ENCODE results near the gene NACAD.

Gene NACAD

DNA sequence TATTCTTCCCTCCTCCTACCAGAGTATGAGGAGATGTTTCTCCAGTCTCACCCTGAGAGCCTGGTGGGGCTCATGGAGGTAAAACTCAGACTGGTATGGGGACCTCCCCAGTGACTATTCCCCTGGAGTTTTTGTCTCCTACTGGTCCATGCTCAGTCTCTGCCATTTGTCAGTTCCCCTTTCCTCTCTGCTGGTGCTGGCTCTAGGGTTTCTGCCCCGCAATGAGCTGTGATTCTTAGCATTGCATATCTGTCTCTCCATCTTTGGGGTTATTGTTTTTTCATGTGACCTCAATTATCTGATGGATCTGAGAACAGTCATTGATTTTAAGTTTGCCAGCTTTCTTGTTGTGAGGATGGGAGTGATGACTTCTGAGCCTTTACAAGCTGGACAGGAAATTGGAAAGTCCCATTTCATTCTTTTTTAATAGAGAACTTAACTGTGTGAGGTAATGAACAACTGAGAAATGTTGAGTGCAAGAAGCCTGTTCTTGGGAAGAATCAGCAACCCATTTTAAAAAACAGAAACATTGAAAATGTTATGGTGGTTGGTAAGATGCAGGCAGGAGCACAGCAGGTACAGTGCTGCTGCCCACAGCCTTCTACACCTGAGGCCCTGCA is 26.9 kb downstream of the NACAD start:
- TF ChIP-seq, protein P1, sequence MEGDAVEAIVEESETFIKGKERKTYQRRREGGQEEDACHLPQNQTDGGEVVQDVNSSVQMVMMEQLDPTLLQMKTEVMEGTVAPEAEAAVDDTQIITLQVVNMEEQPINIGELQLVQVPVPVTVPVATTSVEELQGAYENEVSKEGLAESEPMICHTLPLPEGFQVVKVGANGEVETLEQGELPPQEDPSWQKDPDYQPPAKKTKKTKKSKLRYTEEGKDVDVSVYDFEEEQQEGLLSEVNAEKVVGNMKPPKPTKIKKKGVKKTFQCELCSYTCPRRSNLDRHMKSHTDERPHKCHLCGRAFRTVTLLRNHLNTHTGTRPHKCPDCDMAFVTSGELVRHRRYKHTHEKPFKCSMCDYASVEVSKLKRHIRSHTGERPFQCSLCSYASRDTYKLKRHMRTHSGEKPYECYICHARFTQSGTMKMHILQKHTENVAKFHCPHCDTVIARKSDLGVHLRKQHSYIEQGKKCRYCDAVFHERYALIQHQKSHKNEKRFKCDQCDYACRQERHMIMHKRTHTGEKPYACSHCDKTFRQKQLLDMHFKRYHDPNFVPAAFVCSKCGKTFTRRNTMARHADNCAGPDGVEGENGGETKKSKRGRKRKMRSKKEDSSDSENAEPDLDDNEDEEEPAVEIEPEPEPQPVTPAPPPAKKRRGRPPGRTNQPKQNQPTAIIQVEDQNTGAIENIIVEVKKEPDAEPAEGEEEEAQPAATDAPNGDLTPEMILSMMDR (IDR thresholded peaks at IDR 0.05; ENCODE audit: low read depth, low read length): no peak
- Histone ChIP-seq H3K27ac (no peak overlapping the region), H3K9me3 (ENCODE audit: severe bottlenecking) (no peaks in the 10 kb centered on the region), H3K36me3 (peaks cover 17% of the 10 kb centered on the region), H3K4me3 (ENCODE audit: low read depth, low read length) (no peak overlapping the region), H3K27me3 (ENCODE audit: insufficient read depth, low read depth, severe bottlenecking) (no peaks in the 10 kb centered on the region)
- DNase-seq: no peak

DNA sequence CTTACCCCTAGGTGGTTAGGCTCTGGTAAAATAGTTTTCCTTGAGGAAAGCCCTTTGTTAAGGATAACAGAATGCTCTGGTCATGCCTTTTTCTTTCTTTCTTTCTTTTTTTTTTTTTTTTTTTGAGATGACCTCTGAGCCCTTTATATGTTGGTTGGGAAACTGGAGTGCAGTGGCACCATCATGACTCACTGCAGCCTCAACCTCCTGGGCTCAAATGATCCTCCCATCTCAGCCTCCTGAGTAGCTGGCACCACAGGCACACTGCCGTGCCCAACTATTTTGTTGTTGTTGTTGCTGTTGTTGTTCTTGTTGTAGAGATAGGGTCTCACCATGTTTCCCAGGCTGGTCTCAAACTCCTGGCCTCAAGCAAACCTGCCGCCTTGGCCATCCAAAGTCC is 27.4 kb downstream of the NACAD start:
- Histone ChIP-seq H3K36me3 (peaks cover 17% of the 10 kb centered on the region), H3K27me3 (ENCODE audit: insufficient read depth, low read depth, severe bottlenecking) (no peaks in the 10 kb centered on the region), H3K4me3 (ENCODE audit: low read depth, low read length) (no peak overlapping the region), H3K9me3 (ENCODE audit: severe bottlenecking) (no peaks in the 10 kb centered on the region), H3K27ac (no peak overlapping the region)
- TF ChIP-seq, protein P1 (IDR thresholded peaks at IDR 0.05; ENCODE audit: low read depth, low read length): no peak
- DNase-seq: no peak

- no peak overlapping the region for H3K4me3 ChIP-seq (ENCODE audit: low read depth, low read length)
- H3K27ac ChIP-seq: no peak overlapping the region
- no peak for DNase-seq
- TF ChIP-seq, protein P1 (IDR thresholded peaks at IDR 0.05; ENCODE audit: low read depth, low read length): no peak
- peaks cover 12% of the 10 kb centered on the region for H3K36me3 ChIP-seq
- no peaks in the 10 kb centered on the region for H3K27me3 ChIP-seq (ENCODE audit: insufficient read depth, low read depth, severe bottlenecking)
- H3K9me3 ChIP-seq (ENCODE audit: severe bottlenecking): no peaks in the 10 kb centered on the region
Observed at GRCh38 chr7:45060295-45060694, 28.5 kb downstream of the NACAD start.

DNA sequence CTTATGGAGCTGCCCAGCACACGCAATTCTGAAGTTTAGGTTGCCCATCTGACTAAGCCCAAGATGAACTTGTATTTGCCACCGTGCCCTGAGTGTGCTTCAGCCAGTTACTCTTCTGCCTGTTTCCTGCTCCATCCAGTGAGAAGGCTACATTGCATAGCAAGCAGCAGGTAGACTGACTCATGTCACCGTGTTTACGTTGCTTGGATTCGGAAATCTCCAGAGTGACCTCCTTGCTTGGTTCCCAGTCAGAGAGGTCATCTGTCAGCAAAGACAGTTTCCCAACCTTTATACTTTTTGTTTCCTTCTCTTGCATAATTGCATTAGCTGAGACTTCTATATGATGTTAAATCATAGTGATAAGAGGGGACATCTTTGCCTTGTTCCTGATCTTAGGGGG is 30.9 kb downstream of the NACAD start:
- no peak overlapping the region for H3K27ac ChIP-seq
- TF ChIP-seq, protein P1 (IDR thresholded peaks at IDR 0.05; ENCODE audit: low read depth, low read length): no peak

GRCh38 chr7:45055594-45056219 is 33.1 kb downstream of the NACAD start:
- no peak for DNase-seq
- H3K9me3 ChIP-seq (ENCODE audit: severe bottlenecking): no peaks in the 10 kb centered on the region
- no peak overlapping the region for H3K27ac ChIP-seq
- H3K4me3 ChIP-seq (ENCODE audit: low read depth, low read length): no peak overlapping the region
- TF ChIP-seq, protein P1 (IDR thresholded peaks at IDR 0.05; ENCODE audit: low read depth, low read length): no peak
- no peaks in the 10 kb centered on the region for H3K27me3 ChIP-seq (ENCODE audit: insufficient read depth, low read depth, severe bottlenecking)
- no peaks in the 10 kb centered on the region for H3K36me3 ChIP-seq

More for the DNA sequence above, 30.9 kb downstream of the NACAD start:
- Histone ChIP-seq H3K9me3 (ENCODE audit: severe bottlenecking) (no peaks in the 10 kb centered on the region), H3K27me3 (ENCODE audit: insufficient read depth, low read depth, severe bottlenecking) (no peaks in the 10 kb centered on the region), H3K4me3 (ENCODE audit: low read depth, low read length) (no peak overlapping the region), H3K36me3 (no peaks in the 10 kb centered on the region)
- no peak for DNase-seq
